Osteocyte (in vitro differentiated cells): Measurements from ENCODE around the gene ATP6V0D1. TPM values are rescaled to one million over a fixed set of nuclear protein-coding genes. Genes with fewer than 3 reads are reported as not detected.
A peak's percentile ranks its signal among the peaks of the same experiment; 100 is the strongest.

Source experiments
- DNase-seq: peaks from one replicate; pipeline ENCODE4 v3.0.0; 2021; ENCODE audit warnings: mixed read lengths; ENCODE audit not compliant: unreplicated experiment; ENCODE audit errors: extremely low spot score
- H3K27ac Mint-ChIP-seq: one replicate; pipeline ENCODE4 v1.8.0; 2021; ENCODE audit warnings: mild to moderate bottlenecking, mixed read lengths; ENCODE audit not compliant: unreplicated experiment
- H3K27me3 Mint-ChIP-seq: one replicate; pipeline ENCODE4 v1.8.0; 2021; ENCODE audit warnings: mixed read lengths; ENCODE audit not compliant: unreplicated experiment
- H3K36me3 Mint-ChIP-seq: one replicate; pipeline ENCODE4 v1.8.0; 2021; ENCODE audit warnings: mixed read lengths; ENCODE audit not compliant: unreplicated experiment
- H3K4me1 Mint-ChIP-seq: one replicate; pipeline ENCODE4 v1.8.0; 2021; ENCODE audit warnings: mixed read lengths; ENCODE audit not compliant: unreplicated experiment
- H3K4me3 Mint-ChIP-seq: one replicate; pipeline ENCODE4 v1.8.0; 2021; ENCODE audit warnings: mild to moderate bottlenecking, moderate library complexity, mixed read lengths; ENCODE audit not compliant: unreplicated experiment
- H3K9me3 Mint-ChIP-seq: one replicate; pipeline ENCODE4 v1.8.0; 2021; ENCODE audit warnings: mixed read lengths; ENCODE audit not compliant: unreplicated experiment
- CTCF ChIP-seq: fragments of 200-600 bp; sonication (generic); IDR thresholded peaks from 2 replicates; pipeline ENCODE4 v1.5.0; 2021; ENCODE audit warnings: antibody characterized with exemption, mild to moderate bottlenecking, moderate library complexity
- total RNA-seq: library from RNA; stranded (reverse); gene quantifications from 2 replicates; pipeline ENCODE4 v1.2.1, GENCODE V29; 2021

Gene ATP6V0D1
- total RNA-seq, 1 donor from 2014 or later: 116 TPM

GRCh38 chr16:67406111-67406971 lies 74.6 kb downstream of the ATP6V0D1 start:
- peaks cover 24% of the 10 kb centered on the region for H3K4me1 Mint-ChIP-seq
- no peak for DNase-seq
- H3K27ac Mint-ChIP-seq: peak overlapping the region; percentile 80
- no peaks in the 10 kb centered on the region for H3K9me3 Mint-ChIP-seq
- peaks cover 4% of the 10 kb centered on the region for H3K36me3 Mint-ChIP-seq
- no peaks in the 10 kb centered on the region for H3K27me3 Mint-ChIP-seq
- no peak overlapping the region for H3K4me3 Mint-ChIP-seq
- no peak for TF ChIP-seq CTCF

- H3K4me1 Mint-ChIP-seq: peaks cover 24% of the 10 kb centered on the region
- no peak for TF ChIP-seq CTCF
- peaks cover 4% of the 10 kb centered on the region for H3K36me3 Mint-ChIP-seq
- H3K27me3 Mint-ChIP-seq: no peaks in the 10 kb centered on the region
- H3K27ac Mint-ChIP-seq: no peak overlapping the region
- H3K4me3 Mint-ChIP-seq: no peak overlapping the region
- H3K9me3 Mint-ChIP-seq: no peaks in the 10 kb centered on the region
- DNase-seq: no peak
Measured at GRCh38 chr16:67405336-67405735, 75.6 kb downstream of the ATP6V0D1 start.

GRCh38 chr16:67404740-67405226 lies 76.2 kb downstream of the ATP6V0D1 start:
- Mint-ChIP-seq H3K27me3 (no peaks in the 10 kb centered on the region), H3K27ac (no peak overlapping the region), H3K4me3 (no peak overlapping the region), H3K9me3 (no peaks in the 10 kb centered on the region), H3K36me3 (peaks cover 4% of the 10 kb centered on the region), H3K4me1 (peaks cover 24% of the 10 kb centered on the region)
- DNase-seq: no peak
- no peak for TF ChIP-seq CTCF

GRCh38 chr16:67403976-67404555 lies 76.9 kb downstream of the ATP6V0D1 start:
- Mint-ChIP-seq H3K4me1 (peaks cover 24% of the 10 kb centered on the region), H3K27ac (no peak overlapping the region), H3K36me3 (peaks cover 4% of the 10 kb centered on the region), H3K4me3 (no peak overlapping the region), H3K27me3 (no peaks in the 10 kb centered on the region), H3K9me3 (no peaks in the 10 kb centered on the region)
- DNase-seq: no peak
- no peak for TF ChIP-seq CTCF

GRCh38 chr16:67400901-67401300 lies 80.1 kb downstream of the ATP6V0D1 start:
- no peaks in the 10 kb centered on the region for H3K9me3 Mint-ChIP-seq
- no peak overlapping the region for H3K27ac Mint-ChIP-seq
- H3K4me1 Mint-ChIP-seq: peaks cover 12% of the 10 kb centered on the region
- H3K27me3 Mint-ChIP-seq: no peaks in the 10 kb centered on the region
- no peak for TF ChIP-seq CTCF
- peaks cover 4% of the 10 kb centered on the region for H3K36me3 Mint-ChIP-seq
- H3K4me3 Mint-ChIP-seq: no peak overlapping the region
- DNase-seq: no peak
